ENCODE data around the gene BMPER.

- TF ChIP-seq CTCF (IDR thresholded peaks at IDR 0.05) = no peak
- no peak for TF ChIP-seq POLR2AphosphoS5 (IDR thresholded peaks at IDR 0.05)
- no peak for TF ChIP-seq POLR2A (IDR thresholded peaks at IDR 0.05)
- TF ChIP-seq EP300 (IDR thresholded peaks at IDR 0.05) = no peak
Measured at GRCh38 chr7:34044734-34045353, 139.5 kb downstream of the BMPER start.

All from upper lobe of left lung (tissue), 4 donors.